ENCODE measurements around the gene GAS6. TPM values are rescaled to one million over a fixed set of nuclear protein-coding genes. Genes with fewer than 3 reads are reported as not detected.

The GAS6 gene
- total and polyA plus RNA-seq, 9 of the 15 experiments (the other 6 are each of a cell fraction or from before 2014, with no cell fraction given), result 0.14 to 9.7 (median 4.7) TPM; not detected in 1

DNA sequence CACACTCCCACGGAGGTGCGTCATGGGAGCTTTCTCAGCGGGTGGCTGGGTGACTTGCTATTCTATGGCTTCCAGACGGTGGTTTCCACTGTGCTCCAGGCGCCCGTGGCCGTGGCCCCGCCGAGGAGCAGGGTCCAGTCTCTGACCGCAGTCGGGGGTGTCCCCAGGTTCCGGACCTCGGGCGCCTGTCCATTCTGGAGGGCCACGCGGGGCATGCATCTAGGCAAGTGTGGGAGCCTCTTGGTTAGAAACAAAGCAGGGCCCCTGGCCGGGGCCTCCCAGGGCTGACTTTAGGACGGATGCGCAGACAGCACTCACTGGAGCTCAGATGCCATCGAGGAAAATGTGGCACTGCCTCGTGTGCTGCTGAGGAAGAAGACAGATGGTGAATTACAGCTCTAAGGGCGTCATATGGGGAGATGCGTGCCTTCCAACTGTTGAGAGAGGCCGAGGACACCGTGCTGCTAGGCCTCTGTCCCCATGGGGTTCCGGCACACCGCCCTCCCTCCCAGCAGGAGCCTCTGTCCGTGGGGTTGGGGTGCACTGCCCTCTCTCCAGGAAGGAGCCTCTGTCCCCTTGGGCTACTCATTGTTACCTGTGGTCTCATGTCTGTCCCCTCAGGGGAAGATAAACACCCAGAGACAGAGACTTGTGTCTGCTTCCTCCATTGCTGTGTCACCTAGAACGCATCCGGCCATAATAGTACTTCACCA is 66.8 kb downstream of the GAS6 start:
- H3K4me3 ChIP-seq, result no peak overlapping the region
- H3K9me1 ChIP-seq (ENCODE audit: control insufficient read depth, insufficient read depth, low read length), result no peaks in the 10 kb centered on the region
- no TSS peak for BruUV-seq (replicated peaks)
- no peak for FAIRE-seq
- no peak overlapping the region for H3K9ac ChIP-seq (ENCODE audit: insufficient read depth in 1 of 2, low read depth in 2 of 2, low read length in 2 of 2)
- POLR2A ChIA-PET, result interaction anchor here (0.6 kb wide), 1 partner anchor 315 kb away, joined by 4 read pairs; no protein-coding TSS in a partner anchor
- no peaks in the 10 kb centered on the region for H3K9me3 ChIP-seq (replicated peaks; ENCODE audit: control insufficient read depth, insufficient read depth, low read depth, low read length)
- H3K27me3 ChIP-seq (ENCODE audit: control insufficient read depth in 2 of 2, insufficient read depth in 2 of 2, low read length in 2 of 2), result peaks cover 18 to 81% of the 10 kb centered on the region in 2 experiments
- DNase-seq (ENCODE audit: extremely low read depth in 1 of 4, low spot score in 3 of 4), result no peak
- no peaks in the 10 kb centered on the region; the same call in 1 of the 2 replicates for H4K20me1 ChIP-seq (replicated peaks; ENCODE audit: control insufficient read depth, insufficient read depth, low read length)
- H2AFZ ChIP-seq (ENCODE audit: low read depth, low read length), result no peak overlapping the region
- no peaks in the 10 kb centered on the region for H3K79me2 ChIP-seq (ENCODE audit: control insufficient read depth, insufficient read depth, low read length)
- CTCF ChIA-PET (ENCODE audit: low intra/inter-chr PET ratio), result no interaction called here
- TF ChIP-seq ZNF696 (CRISPR knock-in tag; conservative IDR thresholded peaks at IDR 0.05) (no peak), PHTF2 (CRISPR knock-in tag; IDR thresholded peaks at IDR 0.05) (no peak), ZNF253 (CRISPR knock-in tag; conservative IDR thresholded peaks at IDR 0.05) (no peak)
- TF ChIP-seq, protein P1, sequence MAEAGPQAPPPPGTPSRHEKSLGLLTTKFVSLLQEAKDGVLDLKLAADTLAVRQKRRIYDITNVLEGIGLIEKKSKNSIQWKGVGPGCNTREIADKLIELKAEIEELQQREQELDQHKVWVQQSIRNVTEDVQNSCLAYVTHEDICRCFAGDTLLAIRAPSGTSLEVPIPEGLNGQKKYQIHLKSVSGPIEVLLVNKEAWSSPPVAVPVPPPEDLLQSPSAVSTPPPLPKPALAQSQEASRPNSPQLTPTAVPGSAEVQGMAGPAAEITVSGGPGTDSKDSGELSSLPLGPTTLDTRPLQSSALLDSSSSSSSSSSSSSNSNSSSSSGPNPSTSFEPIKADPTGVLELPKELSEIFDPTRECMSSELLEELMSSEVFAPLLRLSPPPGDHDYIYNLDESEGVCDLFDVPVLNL (CRISPR knock-in tag; IDR thresholded peaks at IDR 0.05; ENCODE audit: low read depth), result no peak
- intact Hi-C loops (cut with micrococcal nuclease) (no loop called here), in situ Hi-C loops (cut with MboI) (no loop called here)
- no peaks in the 10 kb centered on the region for H3K36me3 ChIP-seq (ENCODE audit: control insufficient read depth, insufficient read depth, low read length)
- H3K27ac ChIP-seq (ENCODE audit: extremely low read depth, low read depth, low read length), result no peak overlapping the region
- H3K4me2 ChIP-seq (ENCODE audit: insufficient read depth, low read length), result no peak overlapping the region
- ATAC-seq, result no peak
- H3K4me1 ChIP-seq (replicated peaks in 1 of 2; ENCODE audit: control insufficient read depth in 2 of 2, insufficient read depth in 2 of 2, low read length in 2 of 2), result peaks cover 0 to 21% of the 10 kb centered on the region in 2 experiments; a peak in 1 of 5 replicates
- WGBS (ENCODE audit: insufficient coverage, low coverage, missing lambda C conversion rate), result 13% methylated on average over 15 of the region's 30 CpGs

Measured in K562 (cell line).